GM19455 (cell line): ENCODE measurements around the gene KATNA1.

Source experiments
- ATAC-seq: cut with Tn5 transposase; IDR thresholded peaks from one replicate; pipeline ENCODE4 v1.9.1; 2021; ENCODE audit not compliant: unreplicated experiment

KATNA1 gene

GRCh38 chr6:149545258-149545753 lies 103.2 kb downstream of the KATNA1 start:
- ATAC-seq, result peak; percentile 20
